HuH-7.5 (cell line): Measurements from ENCODE around the gene PFKL.
"Not testable (repeated sequence)": the region's sequence is repeated elsewhere in the genome, so short reads cannot be mapped to it uniquely, and the experiment has no call there.

Source experiments
- DNase-seq: peaks from one replicate; pipeline ENCODE4 v3.0.0; 2011; ENCODE audit warnings: low spot score

Gene PFKL

DNA sequence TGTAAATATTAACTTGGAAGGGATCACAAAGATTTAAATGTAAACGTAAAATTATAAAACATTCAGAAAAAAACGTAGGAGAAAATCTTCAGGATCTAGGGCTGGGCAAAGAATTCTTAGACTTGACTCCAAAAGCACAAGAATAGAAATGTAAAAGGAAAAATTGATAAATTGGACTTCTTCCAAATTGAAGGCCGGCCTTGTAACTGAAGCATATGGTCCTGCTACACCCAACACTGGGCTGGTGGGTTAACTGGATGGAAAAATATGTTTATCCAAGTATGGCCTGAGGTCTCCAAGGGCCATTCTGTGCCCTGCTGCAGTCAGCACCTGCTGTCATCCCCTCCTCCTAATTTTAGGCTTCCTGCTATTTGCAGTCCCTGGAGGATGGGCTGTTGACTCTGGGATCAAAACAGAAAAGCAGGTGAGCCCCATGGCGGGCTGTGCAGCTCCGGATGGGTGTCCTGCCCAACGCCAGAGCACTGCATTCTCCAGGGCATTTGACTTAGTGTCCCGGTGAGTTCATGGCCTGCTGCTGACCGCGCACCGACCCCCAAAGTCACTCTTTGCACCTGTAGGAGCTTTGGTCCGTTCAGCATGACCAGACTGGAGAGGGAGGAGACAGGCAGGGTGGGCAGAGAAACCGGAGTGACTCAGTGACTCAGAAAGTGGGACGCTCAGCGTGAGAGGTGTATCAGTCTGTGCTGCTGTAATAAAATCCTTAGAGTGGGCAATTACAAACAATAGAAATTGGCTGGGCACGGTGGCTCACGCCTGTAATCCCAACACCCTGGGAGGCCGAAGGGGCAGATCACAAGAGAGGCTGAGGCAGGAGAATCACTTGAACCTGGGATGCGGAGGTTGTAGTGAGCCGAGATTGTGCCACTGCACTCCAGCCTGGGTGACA lies 20.2 kb upstream of the PFKL start:
- no peak for DNase-seq

DNA sequence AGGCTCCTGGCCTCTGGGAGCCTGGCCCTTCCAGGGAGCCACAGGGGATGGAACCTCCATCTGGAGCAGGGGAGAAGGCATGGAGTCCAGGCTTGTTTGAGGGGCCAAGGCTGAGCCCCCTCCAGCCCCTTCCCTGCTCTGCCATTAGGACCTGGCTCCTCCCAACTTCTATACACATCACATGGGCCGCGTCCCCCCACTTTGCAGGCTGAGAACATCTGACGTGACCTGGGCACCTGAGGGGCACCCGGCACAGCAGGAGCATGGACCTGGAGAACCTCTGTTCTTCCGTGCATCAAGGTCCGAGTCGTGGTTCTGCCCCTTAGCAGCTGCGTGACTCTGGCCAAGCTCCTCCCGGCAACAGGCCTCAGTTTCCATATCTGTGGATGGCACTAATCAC lies 18.1 kb upstream of the PFKL start:
- no peak for DNase-seq

DNA sequence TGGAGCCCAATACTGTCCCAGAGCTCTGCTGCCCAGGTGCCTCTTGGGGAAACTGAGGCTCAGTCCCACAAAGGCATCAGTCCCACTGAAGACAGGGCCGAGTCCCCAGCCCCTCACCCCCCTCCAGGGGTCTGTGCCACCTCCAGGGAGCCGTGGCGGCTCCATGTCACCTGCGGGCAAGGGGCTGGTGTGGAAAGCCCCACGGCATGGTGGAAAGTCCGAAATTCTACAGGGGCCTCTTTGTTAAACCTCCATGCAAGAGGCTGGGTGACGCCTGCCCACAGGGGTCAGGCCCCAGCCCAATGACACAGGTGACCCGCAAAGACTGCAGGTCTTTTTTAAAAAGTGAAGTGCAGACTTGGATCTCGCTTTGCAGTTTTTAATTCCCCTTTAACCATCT lies 17.5 kb upstream of the PFKL start:
- no peak for DNase-seq

DNA sequence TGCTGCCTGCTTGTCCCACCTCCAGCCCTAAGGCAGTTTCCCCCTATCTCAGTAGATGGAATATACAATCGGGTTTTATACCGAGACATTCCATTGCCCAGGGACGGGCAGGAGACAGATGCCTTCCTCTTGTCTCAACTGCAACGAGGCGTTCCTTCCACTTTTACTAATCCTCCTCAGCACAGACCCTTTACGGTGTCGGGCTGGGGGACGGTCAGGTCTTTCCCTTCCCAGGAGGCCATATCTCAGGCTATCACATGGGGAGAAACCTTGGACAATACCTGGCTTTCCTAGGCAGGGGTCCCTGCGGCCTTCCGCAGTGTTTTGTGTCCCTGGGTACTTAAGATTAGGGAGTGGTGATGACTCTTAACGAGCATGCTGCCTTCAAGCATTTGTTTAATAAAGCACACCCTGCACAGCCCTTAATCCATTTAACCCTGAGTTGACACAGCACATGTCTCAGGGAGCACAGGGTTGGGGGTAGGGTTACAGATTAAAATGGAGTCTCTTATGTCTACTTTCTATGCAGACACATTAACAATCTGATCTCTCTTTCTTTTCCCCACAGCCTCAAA lies 16.6 kb upstream of the PFKL start:
- not testable (repeated sequence) for DNase-seq

DNA sequence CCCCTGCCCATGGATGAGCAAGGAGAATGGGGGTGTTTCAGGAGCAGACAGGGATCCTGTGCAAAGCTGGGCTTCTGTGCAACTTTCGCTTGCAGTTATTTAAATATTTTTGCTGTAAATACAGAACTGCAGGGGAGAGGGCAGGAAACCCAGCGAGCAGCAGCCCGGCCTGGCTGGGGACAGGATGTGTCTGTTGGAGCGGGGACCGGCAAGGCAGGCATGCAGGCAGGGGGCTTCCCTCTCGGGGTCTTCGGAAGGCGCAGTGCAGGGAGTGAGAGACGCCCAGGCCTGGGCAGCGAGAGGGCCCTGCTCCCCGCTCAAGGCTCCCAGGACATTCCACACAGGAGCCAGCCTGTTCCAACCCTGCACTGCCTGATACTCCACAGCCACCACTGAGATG lies 15.9 kb upstream of the PFKL start:
- DNase-seq = no peak

DNA sequence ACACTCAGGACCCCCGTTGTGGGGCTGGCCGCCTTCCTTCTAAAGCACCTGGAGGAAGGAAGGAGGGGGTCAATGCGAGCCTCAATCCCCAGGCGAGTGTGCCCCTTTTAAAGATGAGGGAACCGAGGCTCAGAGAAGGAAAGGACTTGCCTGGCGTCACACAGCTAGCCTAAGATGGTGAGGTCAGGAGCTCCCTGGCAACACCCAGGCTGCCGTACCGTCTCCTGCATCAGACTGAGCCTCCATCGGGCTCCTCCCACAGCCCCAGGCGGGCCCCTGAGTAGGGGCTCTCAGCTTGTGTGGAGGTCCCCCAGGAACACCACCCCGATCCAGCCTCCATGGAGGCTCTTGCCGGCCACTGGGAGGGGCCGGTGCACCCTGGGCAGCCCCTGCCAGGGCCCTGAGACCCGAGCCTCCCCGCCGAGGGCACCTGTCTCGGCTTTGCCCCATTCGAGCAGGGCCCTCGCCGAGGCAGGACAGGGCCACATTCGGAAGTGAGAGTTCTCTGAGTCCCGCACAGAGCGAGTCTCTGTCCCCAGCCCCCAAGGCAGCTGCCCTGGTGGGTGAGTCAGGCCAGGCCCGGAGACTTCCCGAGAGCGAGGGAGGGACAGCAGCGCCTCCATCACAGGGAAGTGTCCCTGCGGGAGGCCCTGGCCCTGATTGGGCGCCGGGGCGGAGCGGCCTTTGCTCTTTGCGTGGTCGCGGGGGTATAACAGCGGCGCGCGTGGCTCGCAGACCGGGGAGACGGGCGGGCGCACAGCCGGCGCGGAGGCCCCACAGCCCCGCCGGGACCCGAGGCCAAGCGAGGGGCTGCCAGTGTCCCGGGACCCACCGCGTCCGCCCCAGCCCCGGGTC lies 14.5 kb upstream of the PFKL start, which contains the start of gene AIRE:
Gene AIRE, plus strand, starts transcription at position 739 of the 855 bp plus-strand sequence. CDS start 131 bp downstream, outside the sequence.
- no peak for DNase-seq

DNA sequence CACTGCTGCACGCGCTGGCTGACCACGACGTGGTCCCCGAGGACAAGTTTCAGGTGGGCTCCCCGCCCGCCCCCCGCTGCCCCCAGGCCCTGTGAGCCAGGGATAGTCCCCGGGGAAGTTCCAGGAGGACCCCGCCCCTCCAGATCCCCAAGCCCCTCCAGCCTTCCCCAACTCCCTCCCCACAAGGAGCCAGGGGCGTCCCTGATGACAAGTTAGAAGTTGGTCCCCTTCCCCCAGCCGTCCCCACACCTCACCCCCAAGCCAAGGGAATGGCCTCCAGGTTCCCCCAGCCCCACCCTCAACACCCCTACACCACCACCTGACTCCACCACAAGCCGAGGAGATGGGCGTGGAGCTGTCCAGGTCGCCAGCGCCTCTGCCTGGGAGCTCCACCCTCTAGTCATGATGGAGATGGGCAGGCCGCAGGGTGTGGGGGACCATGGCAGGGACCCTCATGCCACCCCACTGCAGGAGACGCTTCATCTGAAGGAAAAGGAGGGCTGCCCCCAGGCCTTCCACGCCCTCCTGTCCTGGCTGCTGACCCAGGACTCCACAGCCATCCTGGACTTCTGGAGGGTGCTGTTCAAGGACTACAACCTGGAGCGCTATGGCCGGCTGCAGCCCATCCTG lies 13.7 kb upstream of the PFKL start:
- DNase-seq = no peak

DNA sequence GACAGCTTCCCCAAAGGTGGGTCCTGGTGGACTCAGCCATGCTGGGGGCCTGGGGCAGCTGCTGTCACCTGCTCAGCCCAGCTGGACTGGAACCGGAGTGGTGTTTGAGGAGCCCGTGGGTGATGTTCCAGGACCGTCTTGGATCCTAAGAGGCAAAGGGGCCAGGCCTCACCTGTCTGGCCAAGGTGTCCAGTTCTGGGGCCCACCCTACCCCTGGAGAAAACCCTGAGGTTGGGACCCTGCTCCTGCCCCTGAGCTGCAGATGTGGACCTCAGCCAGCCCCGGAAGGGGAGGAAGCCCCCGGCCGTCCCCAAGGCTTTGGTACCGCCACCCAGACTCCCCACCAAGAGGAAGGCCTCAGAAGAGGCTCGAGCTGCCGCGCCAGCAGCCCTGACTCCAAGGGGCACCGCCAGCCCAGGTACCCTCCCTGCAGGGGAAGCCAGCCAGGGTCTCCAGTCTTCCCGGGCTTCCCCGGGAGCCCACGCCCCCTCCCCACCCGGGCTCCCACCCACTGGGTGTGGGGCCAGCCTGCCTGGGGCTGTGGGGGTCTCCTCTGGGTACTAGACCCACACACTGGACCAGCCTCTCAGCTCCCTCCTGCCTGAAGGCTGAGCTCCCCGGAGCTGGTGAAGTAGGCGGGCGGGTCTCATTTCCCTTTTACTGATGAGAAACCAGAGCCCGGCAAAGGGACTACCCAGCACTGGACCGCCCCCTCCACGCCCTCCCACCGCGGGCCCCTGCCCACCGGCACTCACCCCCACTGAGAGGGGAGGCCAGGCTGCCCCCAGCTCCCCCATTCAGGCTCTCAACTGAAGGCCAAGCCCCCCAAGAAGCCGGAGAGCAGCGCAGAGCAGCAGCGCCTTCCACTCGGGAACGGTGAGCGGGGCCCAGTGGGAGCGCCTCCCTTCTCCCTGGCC lies 12.9 kb upstream of the PFKL start:
- DNase-seq = no peak

DNA sequence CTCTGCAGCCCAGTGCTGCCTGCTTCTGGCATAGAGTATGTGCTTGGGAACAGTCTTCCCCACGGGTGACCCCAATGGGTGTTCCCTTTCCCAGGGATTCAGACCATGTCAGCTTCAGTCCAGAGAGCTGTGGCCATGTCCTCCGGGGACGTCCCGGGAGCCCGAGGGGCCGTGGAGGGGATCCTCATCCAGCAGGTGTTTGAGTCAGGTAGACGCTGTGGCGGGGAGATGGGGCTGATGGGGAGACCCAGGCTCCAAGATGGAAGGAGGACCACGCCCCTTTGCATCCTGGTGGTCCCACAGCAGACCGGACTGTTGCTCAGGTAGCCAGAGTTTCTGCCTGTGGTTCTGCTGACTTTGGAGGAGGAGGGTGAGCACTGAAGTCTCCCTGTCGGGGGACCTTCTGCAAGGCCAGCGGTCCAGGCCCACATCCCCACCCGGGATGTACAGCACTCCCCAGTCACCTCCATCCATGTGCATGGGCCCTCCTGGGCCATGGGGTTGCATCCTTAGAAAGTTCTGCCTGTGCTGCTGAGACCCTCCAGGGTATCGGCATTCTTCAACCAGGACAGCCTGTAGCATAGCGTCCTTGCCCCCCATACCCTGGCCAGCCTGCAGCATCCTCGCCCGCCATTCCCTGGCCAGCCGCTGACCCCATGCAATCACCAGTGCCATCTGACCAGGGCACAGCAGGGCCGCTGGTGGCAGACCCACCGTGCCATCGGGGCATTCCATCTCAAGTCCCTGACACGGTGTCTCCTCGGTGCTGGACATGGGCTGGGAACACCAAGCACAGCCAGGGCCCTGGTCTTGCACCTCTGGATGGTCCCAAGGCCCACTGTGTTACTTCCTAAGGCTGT lies 11.4 kb upstream of the PFKL start:
- DNase-seq = no peak

DNA sequence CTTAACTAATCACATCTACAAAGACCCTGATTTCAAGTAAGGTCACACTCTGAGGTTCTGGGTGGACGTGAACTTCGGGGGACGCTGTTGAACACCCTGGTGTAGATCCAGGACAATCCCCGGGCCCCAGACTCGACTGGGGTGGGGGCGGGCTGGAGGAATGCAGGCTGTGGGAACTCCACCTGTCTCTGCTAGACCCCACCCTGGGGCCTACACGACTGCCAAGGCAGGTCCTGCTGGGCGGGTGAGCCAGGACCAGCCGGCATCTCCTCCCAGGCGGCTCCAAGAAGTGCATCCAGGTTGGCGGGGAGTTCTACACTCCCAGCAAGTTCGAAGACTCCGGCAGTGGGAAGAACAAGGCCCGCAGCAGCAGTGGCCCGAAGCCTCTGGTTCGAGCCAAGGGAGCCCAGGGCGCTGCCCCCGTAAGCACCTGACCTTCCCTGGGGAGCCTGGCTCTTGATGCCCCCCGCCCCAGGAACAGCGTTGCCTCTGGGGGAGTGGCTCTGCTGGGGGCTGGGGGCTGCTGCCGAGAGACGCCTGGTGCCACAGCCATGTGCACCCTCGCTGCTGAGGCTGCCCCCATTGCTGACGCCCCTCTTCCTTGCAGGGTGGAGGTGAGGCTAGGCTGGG lies 10.4 kb upstream of the PFKL start:
- no peak for DNase-seq

DNA sequence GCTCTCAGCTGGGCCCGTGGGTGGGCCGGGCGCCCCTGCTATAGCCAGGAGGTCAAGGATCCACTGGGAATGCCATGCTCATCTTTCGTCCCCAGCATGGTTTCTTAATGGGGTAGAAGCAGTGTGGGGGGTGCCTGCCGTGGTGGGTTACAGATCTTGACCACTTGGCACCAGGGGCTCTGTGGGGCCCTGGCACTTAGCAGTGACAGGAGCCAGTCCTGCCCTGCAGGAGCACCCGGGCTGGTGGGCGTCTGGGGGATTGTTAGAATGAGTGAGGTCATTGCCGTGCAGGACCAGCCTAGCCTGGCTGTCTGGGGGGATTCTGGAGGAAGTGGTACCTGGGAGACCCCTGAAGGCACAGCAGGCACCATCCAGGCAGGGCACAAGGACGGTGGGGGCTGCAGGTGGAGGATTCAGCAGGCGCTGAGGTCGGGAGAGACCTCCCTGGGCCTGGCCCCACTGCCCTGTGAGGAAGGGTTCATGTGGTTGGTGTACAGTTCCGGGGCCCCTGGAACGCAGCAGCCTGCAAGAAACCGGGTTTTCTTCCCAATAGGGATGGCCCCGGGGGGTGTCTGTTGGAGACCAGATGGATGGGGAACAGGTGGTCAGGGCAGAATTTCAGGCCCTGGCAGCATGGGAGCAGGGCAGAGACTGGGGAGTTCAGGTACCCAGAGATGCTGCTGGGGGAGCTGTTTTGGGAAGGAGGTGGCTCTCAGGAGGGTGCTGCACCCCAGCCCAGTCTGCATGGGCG lies 9.4 kb upstream of the PFKL start:
- DNase-seq = no peak

DNA sequence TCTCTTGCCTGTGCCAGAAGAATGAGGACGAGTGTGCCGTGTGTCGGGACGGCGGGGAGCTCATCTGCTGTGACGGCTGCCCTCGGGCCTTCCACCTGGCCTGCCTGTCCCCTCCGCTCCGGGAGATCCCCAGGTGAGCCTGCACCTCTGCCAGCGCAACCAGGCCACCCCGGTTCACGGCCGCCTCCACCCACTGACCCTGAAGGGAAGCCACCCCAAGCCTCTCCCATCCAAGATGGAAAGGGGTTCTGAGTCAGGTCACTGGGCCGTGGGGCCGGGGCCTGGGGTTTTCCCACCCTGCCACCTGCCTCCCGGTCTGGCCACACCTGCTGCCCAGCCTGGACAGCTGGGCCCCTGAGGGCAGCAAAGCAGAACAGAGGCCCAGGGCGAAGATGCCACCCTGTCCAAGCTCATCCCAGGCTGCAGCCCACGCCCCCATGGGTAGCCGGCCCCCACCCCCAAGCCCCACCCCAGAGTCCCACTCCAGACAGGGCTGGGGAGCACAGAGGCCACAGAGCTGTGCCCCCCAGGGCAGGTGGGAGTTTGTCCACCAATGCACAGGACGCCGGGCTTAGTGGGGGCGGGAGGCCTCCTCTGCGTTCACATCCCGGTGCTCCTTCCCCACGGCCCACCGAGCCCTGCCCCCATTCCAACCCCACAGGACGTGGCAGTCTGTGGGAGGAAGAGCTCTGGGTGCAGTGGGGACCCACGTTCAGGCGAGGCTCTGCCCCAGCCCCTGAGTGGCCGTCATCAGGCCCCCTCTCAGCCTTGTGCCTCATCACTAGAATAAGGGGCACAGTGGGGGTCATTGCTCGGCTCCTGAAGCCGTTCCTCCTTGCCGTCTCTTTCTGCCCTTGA lies 8.5 kb upstream of the PFKL start:
- DNase-seq = no peak

DNA sequence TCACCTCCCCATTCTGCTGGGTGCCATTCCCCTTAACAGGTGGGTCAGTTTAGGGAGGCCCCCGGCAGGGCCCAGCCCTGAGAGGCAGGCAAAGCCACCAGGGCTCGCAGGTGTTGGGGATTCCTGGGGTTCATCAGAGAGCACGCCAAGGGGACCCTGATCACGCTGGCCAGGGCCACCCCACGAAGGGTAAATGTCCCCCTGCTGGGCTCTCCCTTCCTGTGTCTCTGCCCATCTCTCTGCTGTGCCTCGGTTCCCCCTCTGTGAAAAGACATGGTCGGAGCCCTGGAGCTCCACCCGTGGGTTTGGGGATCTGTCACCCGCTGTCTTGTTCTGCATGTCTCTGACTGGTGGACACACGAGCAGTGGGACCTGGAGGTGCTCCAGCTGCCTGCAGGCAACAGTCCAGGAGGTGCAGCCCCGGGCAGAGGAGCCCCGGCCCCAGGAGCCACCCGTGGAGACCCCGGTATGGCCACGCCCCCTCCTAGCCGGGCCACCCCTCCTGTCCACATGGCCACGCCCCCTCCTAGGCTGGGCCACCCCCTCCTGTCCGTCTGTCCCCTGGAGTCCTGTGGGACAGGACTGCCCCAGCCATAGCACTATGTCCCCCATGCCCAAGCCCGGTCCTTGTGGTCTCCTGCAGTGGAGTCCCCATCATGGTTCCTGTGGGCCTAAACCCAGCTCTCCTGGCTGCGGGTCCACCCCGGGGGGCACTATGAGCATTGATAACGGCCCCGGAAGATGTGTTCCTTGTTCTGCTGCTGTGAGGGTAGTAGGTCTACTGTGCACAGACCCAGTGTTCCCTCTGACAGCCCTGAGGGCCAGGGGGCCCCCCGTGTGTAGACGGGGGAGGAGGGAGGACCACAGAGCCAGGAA lies 7.7 kb upstream of the PFKL start:
- DNase-seq = no peak

DNA sequence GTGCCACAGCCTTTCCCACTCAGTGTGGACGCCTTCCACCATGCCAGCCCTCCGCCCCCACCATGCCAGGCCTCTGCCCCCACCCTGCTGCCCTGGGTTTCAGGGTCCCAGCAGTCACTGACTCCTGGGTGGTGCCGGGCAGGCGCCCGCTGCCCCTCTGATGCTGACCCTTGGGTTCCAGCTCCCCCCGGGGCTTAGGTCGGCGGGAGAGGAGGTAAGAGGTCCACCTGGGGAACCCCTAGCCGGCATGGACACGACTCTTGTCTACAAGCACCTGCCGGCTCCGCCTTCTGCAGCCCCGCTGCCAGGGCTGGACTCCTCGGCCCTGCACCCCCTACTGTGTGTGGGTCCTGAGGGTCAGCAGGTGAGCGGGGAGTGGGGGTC lies 7.0 kb upstream of the PFKL start:
- DNase-seq = no peak

DNA sequence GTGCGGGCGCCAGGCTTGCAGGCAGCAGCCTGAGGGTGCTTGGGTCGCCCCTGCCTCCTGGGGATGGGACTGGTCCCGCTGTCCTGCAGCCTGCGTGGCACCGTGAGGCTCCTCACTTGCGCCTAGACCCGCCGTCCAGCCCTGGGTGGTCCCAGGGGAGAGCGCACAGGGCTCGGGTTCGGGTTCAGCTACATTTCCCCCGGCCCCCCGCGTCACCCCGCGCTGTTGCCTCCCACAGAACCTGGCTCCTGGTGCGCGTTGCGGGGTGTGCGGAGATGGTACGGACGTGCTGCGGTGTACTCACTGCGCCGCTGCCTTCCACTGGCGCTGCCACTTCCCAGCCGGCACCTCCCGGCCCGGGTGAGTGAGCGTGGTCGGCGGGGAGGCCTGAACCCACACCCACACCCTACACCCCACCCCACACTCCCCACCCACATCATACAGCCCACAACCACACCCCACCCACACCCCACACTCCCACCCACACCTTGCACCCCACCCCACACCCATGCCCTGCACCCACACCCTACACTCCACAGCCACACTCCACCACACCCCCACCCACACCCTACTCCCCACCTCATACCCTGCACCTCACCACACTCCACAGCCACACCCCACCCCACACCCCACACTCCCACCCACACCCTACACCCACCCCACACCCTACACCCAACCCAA lies 6.2 kb upstream of the PFKL start:
- DNase-seq = no peak

DNA sequence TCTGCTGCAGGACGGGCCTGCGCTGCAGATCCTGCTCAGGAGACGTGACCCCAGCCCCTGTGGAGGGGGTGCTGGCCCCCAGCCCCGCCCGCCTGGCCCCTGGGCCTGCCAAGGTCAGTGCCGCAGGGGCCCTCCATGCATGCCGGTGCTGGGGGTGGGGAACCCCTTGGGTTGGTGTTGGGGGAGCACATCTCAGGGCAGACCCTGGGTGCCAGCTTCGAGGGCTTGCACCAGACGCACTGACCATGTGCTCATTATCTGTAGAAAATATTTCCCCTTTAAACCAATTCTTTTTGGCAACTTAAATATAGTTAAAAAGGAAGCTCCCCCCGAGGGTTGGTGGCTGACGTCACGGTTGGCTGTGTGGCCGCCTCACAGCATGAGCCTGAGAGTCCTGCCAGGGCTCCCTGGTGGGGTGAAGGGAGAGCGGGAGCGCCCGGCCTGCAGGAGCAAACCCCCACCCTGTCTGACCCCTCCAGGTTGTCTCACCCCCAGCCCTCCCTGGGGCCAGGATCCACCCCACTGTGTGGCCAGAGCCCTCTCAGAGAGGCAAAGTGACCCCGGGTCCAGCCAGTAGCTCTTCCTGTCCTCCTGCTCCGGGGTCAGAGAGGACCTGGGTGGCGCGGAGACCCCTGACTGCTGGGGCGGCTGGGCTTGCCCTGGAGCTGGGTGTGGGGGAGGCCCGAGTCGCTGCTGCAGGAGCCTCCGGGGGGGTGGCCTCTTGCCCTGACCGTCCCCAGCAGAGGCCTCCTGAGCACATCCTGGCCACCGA lies 5.3 kb upstream of the PFKL start:
- DNase-seq = no peak
